Lung (tissue), 12 donors: ENCODE results near the gene DYNC1I2. TPM values are rescaled to one million over a fixed set of nuclear protein-coding genes. Genes with fewer than 3 reads are reported as not detected.

Source experiments
- ATAC-seq: fragments of 200-7000 bp; cut with Tn5 transposase; one replicate; pipeline ENCODE4 v1.9.1; 2020; ENCODE audit warnings: moderate number of reproducible peaks; ENCODE audit not compliant: insufficient read depth, low FRiP score
- DNase-seq, 3 donors: peaks; one replicate each; pipeline ENCODE4 v3.0.0-alpha.2; 2013 to 2017
- H3K27ac ChIP-seq, 2 donors: one replicate each; pipeline ENCODE4 v1.5.1; 2013; ENCODE audit warnings: mild to moderate bottlenecking in 2 of 2, moderate library complexity in 2 of 2, control low read depth in 1 of 2, inconsistent platforms in 1 of 2, low read depth in 1 of 2, low read length in 1 of 2
- H3K27me3 ChIP-seq, 3 donors: one replicate each; pipeline ENCODE4 v1.5.1; 2013; ENCODE audit warnings: low read length in 2 of 3; ENCODE audit not compliant: control insufficient read depth in 3 of 3, insufficient read depth in 3 of 3
- H3K36me3 ChIP-seq, 4 donors: one replicate each; pipeline ENCODE4 v1.5.1; 2013; ENCODE audit warnings: low read length in 4 of 4, mild to moderate bottlenecking in 1 of 4, moderate library complexity in 1 of 4; ENCODE audit not compliant: control insufficient read depth in 4 of 4, insufficient read depth in 4 of 4
- H3K4me1 ChIP-seq, 5 donors: one replicate each; pipeline ENCODE4 v1.5.1; 2013; ENCODE audit warnings: low read length in 5 of 5, mild to moderate bottlenecking in 2 of 5, moderate library complexity in 1 of 5; ENCODE audit not compliant: control insufficient read depth in 5 of 5, insufficient read depth in 5 of 5
- H3K4me3 ChIP-seq: one replicate; pipeline ENCODE4 v1.5.1; 2013; ENCODE audit warnings: mild to moderate bottlenecking, control low read depth, moderate library complexity
- H3K9ac ChIP-seq, 2 donors: one replicate each; pipeline ENCODE4 v1.5.1; 2013; ENCODE audit warnings: low read length in 2 of 2, control low read depth in 1 of 2; ENCODE audit not compliant: insufficient read depth in 1 of 2
- H3K9me3 ChIP-seq, 4 donors: one replicate each; pipeline ENCODE4 v1.5.1; 2013; ENCODE audit warnings: low read length in 3 of 4, mild to moderate bottlenecking in 1 of 4, moderate library complexity in 1 of 4; ENCODE audit not compliant: control insufficient read depth in 4 of 4, insufficient read depth in 3 of 4
- CTCF ChIP-seq: IDR thresholded peaks from 2 replicates; pipeline ENCODE4 v1.5.1; 2012; ENCODE audit warnings: mild to moderate bottlenecking; ENCODE audit errors: control extremely low read depth, extremely low read depth
- WGBS, 2 donors: extraction: QIAGEN DNeasy Blood & Tissue Kit; methylation state at CpG; one replicate each; pipeline ENCODE4 v1.1.7; 2013; 5-methylcytosine and 5-hydroxymethylcytosine counted together
- polyA plus RNA-seq, 2 donors: library from polyadenylated mRNA; stranded (reverse); fragments of 200-250 nt; gene quantifications; one replicate each; pipeline ENCODE4 v1.2.1, GENCODE V29; 2013
- total RNA-seq, 2 donors: library from RNA; depleted of rRNA in 1 of 2; stranded (reverse); fragments of >200 nt in 1 of 2; gene quantifications; one replicate each; pipeline ENCODE4 v1.2.1, GENCODE V29; 2014 to 2021
- donor health status: control.
- donor health status: control.
- donor health status: Bipolar disorder and iron deficiency.
- donor health status: healthy.
- donor health status: DM: yes; HTN: yes; CAD: no.

Gene DYNC1I2
- total and polyA plus RNA-seq, 4 donors: 47.1 to 190 (median 72.2) TPM

GRCh38 chr2:171778515-171778914 lies 91.2 kb downstream of the DYNC1I2 start:
- H3K9ac ChIP-seq: no peak overlapping the region
- DNase-seq: no peak
- no peak for TF ChIP-seq CTCF
- WGBS, 2 donors: 95 to 97% methylated on average over 3 of the region's 3 CpGs
- ATAC-seq: no peak
- no peaks in the 10 kb centered on the region for H3K9me3 ChIP-seq
- no peaks in the 10 kb centered on the region for H3K4me1 ChIP-seq
- H3K36me3 ChIP-seq: peaks cover 0 to 14% (median 1%) of the 10 kb centered on the region in 4 donors
- no peak overlapping the region for H3K4me3 ChIP-seq
- H3K27ac ChIP-seq: no peak overlapping the region
- H3K27me3 ChIP-seq: no peaks in the 10 kb centered on the region

- no peak overlapping the region for H3K9ac ChIP-seq
- peaks cover 12 to 35% (median 21%) of the 10 kb centered on the region in 4 donors for H3K36me3 ChIP-seq
- H3K4me3 ChIP-seq: no peak overlapping the region
- no peak for DNase-seq
- TF ChIP-seq CTCF: no peak
- H3K27ac ChIP-seq: no peak overlapping the region
- H3K27me3 ChIP-seq: no peaks in the 10 kb centered on the region
- no peaks in the 10 kb centered on the region for H3K4me1 ChIP-seq
- peaks cover 0 to 3% (median 0%) of the 10 kb centered on the region in 4 donors for H3K9me3 ChIP-seq
- 83 to 98% methylated on average over 3 of the region's 3 CpGs for WGBS, 2 donors
- no peak for ATAC-seq
These were observed 98.2 kb downstream of the DYNC1I2 start for GRCh38 chr2:171785450-171785849.

DNA sequence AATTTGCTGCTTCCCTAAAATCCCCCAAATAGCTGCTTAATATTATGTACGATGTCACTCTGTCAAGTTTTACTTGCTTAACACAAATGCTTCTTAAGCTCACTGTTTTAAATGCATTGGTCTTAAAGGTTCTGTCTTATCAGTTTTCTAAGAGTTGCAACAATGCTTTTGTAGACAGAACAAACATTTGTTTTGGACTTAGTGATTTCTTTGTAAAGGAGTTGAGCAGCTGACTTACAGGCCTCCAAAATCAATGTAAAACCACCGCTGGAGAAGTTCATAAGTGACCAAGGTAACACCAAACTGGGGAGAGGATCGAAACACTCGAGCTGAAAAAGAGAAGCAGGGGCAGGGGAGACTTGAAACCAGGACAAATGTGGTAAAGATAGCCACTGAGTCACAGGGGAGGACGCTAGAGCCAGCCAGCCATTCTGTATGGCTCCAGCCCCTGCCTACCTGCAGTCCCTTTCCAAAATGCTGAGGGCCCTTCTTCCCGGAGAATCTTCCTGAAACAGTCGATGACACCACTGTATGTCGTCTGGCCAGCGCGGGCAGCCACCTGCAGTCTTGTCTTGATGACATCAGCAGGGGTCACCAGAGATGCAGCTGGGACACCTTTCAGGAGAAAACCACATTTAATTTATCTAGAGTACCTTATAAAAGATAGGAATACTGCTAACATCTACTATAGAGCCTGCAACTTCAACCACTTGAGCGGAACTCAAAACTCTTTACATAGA lies 100.2 kb downstream of the DYNC1I2 start:
- H3K9ac ChIP-seq: no peak overlapping the region
- no peaks in the 10 kb centered on the region for H3K4me1 ChIP-seq
- ATAC-seq (no peak), DNase-seq (no peak)
- TF ChIP-seq CTCF: no peak
- H3K9me3 ChIP-seq: peaks cover 0 to 3% (median 0%) of the 10 kb centered on the region in 4 donors
- H3K27ac ChIP-seq: no peak overlapping the region
- peaks cover 14 to 46% (median 24%) of the 10 kb centered on the region in 4 donors for H3K36me3 ChIP-seq
- no peak overlapping the region for H3K4me3 ChIP-seq
- H3K27me3 ChIP-seq: no peaks in the 10 kb centered on the region
- WGBS, 2 donors: 82 to 83% methylated on average over 11 of the region's 11 CpGs
